ENCODE data around the gene STARD7.
"Not testable (repeated sequence)": the region's sequence is repeated elsewhere in the genome, so short reads cannot be mapped to it uniquely, and the experiment has no call there.

Gene STARD7

GRCh38 chr2:96163768-96164429 is 44.7 kb downstream of the STARD7 start:
- no peak for DNase-seq (ENCODE audit: low read depth)

- no peak for DNase-seq (ENCODE audit: low read depth)
Observed at GRCh38 chr2:96163415-96163767, 45.2 kb downstream of the STARD7 start.

DNA sequence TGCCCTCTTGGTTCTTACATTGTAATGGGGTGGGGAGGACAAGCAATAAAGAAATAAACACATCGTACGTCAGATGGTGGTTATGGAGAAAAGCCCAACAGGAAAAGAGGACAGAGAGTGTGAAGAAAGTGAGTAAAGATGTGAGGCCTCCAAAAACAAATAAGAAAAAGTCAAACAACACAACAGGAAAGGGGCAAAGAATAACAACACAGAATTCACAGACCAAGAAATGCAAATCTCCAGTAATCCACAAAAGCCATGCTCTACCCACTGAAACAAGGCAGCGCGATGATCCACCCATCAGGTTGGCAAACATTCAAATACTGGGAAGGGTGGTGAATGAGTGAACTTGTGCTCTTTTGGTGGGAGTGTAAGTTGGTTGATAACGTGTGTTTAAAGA is 46.7 kb downstream of the STARD7 start:
- peak; percentile 21 for DNase-seq (ENCODE audit: low read depth)

DNA sequence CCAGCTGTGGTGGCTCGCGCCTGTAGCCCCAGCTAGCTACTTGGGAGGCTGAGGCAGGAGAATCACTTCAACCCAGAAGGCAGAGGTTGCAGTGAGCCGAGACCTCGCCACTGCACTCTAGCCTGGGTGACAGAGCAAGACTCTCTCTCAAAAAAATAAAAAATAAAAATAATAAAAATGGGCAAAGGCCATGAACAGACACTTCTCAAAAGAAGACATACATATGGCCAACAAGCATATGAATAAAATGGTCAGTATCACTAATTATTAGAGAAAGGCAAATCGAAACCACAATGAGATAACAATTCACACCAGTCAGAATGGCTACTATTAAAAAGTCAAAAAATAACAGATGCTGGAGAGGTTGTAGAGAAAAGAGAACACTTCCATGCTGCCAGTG is 48.3 kb downstream of the STARD7 start:
- DNase-seq (ENCODE audit: low read depth) = not testable (repeated sequence)

DNA sequence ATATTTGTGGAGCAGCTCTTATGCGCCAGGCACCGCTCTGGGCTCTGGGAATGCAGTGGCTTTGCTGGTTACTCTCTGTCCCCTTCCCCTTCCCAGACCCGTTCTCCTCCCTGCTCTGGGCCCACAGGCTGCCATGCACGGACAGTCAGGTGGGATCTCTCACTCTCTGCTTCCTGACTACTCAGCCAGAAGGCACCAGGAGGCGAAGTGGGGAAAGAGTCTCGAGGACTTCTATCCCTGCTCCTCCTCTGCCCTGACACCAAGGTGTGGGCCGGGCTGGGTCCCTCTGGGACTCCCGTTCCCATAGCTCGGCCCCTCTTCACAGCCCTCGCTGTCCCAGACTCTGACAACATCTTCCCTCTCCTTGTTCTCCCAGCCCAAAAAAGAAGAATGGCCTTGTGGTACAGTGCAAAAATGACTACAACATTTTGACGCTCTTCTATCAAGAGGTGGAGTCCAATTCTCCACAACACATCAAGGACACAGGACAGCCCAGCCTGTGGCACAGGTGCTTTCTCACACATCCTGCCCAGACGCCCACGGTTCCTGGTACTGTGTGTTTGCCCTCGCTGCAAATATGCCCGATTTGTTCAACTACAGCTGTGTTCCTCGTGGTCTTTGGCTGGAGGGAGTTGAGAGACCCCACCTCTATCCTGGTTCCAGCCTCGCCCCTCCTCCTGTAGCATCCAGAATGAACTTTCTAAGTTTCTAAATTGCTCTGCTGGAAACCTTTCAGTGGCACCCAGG is 49.4 kb downstream of the STARD7 start:
- DNase-seq (ENCODE audit: low read depth) = no peak

GRCh38 chr2:96158554-96158940 is 50.1 kb downstream of the STARD7 start:
- no peak for DNase-seq (ENCODE audit: low read depth)

GRCh38 chr2:96157649-96158553 is 50.7 kb downstream of the STARD7 start:
- no peak for DNase-seq (ENCODE audit: low read depth)

- no peak for DNase-seq (ENCODE audit: low read depth)
Observed at GRCh38 chr2:96156926-96157648, 51.5 kb downstream of the STARD7 start.

DNA sequence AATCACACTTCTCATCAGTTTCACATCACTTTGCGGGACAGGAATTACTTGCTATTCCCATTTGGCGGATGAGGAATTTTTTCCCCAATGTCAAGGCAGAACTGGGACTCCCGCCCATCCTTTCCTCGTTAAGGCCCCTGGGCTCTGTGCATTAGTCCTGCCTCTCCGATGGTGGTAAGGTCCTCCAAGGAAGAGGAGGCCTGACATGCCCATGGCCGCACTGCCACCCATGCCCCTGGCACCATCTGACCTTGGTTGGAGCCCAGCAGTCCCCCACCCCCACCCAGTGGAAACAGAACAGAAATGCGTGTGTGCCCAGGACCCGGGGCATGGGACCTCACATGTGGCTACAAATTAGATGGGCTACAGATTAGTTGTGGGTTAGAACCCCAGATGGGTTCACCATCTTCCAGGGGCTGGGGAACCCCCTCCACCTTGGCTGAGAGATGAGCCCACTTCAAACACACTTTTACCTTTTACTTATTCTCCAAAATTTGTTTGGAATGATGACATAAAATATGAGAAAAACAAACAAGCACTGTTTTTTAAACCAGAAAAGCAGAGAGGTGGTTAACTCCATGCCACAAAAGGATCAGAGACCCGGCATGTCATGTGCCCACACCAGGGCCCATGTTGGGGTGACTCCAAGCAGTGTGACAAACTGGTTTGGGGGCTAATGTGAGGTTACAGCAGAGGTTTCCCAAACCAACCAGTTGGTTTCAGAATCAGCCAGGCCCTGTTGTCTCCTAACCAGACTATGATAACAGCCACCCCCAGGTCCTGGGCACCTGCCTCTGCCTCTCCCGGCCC is 52.4 kb downstream of the STARD7 start:
- DNase-seq (ENCODE audit: low read depth) = no peak

DNA sequence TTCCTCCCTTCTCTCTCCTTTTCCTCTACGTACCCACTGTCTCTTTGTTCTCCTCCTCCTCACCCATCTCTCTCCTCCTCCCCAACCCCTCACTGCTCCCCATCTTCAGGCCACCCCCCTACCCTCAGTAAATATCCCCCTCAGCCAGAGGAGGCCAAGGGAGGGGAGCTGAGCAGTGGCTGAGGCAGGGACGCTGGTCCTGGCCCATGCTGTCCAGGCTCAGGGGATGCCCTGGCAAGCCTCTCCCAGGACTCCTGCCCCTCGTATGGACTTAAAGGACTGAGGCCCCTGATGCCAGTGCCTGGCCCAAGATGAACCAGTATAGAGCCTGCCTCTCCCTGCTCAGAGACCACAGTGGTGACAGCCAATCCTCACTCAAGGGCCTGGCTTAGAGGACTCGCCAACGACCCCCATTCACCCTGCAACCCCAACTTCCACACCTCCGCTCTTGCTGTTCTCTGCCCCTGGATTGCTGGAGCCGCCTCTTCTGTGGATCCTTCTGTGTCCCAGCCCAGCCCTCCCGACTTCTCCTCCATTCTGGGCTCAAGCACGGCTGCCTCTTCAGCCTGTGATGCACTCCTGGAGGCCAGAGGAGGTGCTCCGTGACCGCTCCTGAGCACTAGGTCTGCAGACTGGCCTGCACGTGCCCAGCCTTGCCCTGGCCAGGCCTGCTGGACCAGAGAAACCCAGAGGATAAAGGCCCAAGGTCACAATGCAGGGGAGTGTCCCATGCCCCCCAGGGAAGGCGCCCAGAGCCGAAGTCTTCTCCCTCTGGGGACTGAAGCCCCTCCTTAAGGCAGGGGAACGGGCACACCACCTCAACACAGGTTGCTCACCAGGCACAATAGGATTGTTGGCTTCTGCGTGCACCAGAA is 53.9 kb downstream of the STARD7 start:
- DNase-seq (ENCODE audit: low read depth) = no peak

- DNase-seq (ENCODE audit: low read depth) = no peak
Observed at GRCh38 chr2:96153991-96154431, 54.6 kb downstream of the STARD7 start.

DNA sequence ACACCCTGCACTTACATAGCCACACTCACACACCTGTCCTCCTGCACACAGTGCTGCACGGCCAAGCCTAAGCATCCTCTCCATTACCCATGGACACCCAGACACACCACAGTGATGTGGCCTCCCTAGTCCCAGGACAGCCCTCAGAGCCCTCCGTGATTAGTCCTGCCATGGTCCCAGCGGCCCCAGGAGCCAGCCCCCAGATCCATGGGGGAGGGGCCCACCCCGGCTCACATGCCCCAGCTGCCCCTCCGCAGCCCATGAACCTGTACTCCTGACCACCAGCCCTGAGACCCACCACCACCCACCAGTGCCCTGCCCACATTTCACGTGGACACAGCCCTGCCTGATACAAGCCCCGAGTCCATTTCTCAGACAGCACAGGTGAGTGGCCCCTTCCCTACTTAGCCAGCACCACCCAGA is 55.3 kb downstream of the STARD7 start:
- DNase-seq (ENCODE audit: low read depth) = no peak

DNA sequence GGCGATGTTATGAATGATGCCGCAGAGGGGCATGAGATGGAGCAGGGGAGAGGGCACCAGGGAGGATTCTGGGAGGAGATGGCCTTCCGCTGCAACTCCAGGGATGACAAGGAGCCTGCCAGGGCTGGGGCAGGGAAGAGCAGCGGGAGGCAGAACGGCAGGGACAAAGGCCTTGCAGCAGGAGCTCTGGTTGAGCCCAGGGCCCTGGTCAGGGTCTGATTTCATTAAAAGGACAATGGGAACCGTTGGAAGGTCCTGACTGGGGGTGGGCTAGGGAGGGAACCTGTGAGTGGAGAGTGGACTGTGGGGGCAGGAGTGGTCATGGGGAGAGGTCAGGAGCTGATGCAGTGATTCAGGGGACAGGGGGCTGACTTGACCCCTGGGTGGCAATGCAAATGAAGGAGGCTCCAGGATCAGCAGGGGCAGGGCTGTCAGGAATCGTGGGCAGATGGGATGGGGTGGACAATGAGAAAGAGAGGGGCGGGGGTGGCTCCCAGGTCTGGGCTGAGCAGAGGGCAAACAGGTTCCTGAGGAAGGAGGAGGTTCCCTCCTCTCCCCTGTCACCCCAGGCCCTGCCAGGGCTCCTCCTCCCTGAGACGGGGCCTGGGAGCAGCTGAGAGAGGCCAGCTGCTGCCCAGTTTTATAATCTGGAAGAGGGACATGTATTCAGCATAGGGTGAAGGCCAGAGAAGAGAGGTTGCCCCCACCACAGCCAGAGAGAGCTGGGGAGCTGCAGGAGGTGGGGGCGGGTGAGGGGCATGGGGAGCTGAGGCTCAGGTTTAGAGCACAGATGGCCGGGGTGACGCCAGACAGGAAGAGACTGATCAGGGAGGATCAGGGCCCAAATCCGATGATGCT is 56.1 kb downstream of the STARD7 start:
- DNase-seq (ENCODE audit: low read depth) = no peak

GRCh38 chr2:96151595-96152303 is 56.9 kb downstream of the STARD7 start:
- DNase-seq (ENCODE audit: low read depth) = no peak

DNA sequence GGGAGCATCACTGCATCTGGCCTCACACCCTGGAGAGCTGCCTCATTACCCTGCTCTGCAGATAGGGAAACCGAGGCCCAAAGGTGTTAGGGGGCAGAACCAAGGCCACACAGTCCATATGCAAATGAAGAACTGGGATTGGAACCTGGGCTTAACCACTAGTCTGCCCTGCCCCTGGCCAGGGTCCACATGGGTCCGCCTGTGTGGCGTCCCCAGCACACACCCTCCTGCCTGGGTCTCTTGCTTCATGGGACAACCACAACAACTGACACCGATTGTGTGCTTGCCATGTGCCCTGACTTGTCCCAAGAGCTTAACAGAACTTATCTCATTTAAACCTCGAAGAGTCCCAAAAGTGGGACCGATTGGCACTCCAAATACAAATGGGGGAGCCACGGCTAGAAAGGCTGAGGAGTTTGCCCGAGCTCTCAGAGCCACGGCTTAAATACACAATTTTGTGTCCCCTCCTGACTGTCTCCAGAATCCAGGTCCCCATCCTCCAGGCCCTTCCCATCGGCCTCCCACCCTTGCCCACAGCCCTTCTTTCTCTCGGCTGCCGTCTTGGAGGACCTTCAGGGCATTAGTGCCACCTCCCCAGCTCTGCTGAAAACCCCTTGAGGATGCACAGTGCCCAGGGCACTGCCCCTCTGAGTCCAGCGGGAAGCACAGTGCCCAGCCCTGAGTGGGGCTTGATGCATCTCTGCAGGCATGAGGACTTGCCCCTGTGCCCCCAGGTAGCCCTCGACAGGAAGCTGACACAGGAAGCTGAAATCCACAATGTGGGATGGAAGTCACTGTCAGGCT is 57.6 kb downstream of the STARD7 start:
- no peak for DNase-seq (ENCODE audit: low read depth)

GRCh38 chr2:96150007-96150640 is 58.5 kb downstream of the STARD7 start:
- DNase-seq (ENCODE audit: low read depth) = no peak
